CD4-positive, alpha-beta T cell (primary cell): ENCODE measurements around the gene DROSHA. TPM values are rescaled to one million over a fixed set of nuclear protein-coding genes. Genes with fewer than 3 reads are reported as not detected.

Experiments
- ATAC-seq: fragments of 200-7000 bp; cut with Tn5 transposase; one replicate; pipeline ENCODE4 v1.10.0; 2022; ENCODE audit warnings: mild to moderate bottlenecking; ENCODE audit not compliant: poor library complexity
- CTCF ChIA-PET: fragments of 350-600 bp; sonication (Branson Sonifier 250); formaldehyde crosslinking; loops from one replicate; lab custom pipeline; 2021; ENCODE audit warnings: antibody characterized with exemption, inconsistent platforms; lab: Charles Lee
- POLR2A ChIA-PET: fragments of 350-600 bp; sonication (Branson Sonifier 250); formaldehyde crosslinking; loops from one replicate; lab custom pipeline; 2021; ENCODE audit warnings: antibody characterized with exemption, inconsistent platforms; lab: Charles Lee
- DNase-seq, 14 experiments: peaks; one replicate each; pipeline ENCODE4 v3.0.0-alpha.2; 2013 to 2020; ENCODE audit warnings: mixed read lengths in 2 of 14
- H3K27ac ChIP-seq, 2 donors: one replicate each; pipeline versions ENCODE4 v1.5.1 to v1.7.0; 2013; ENCODE audit warnings: low read length in 2 of 2, low read depth in 1 of 2, mild to moderate bottlenecking in 1 of 2
- H3K27me3 ChIP-seq, 2 experiments: 1 replicate in 1 of 2; 2 replicates in 1 of 2; pipeline versions ENCODE4 v1.6.1 to v1.7.0; 2013; ENCODE audit warnings: low read length in 2 of 2, control low read depth in 1 of 2, mild to moderate bottlenecking in 1 of 2, moderate library complexity in 1 of 2; ENCODE audit not compliant: insufficient read depth in 2 of 2, control insufficient read depth in 1 of 2
- H3K36me3 ChIP-seq: one replicate; pipeline ENCODE4 v1.6.1; 2013; ENCODE audit warnings: low read length, control low read depth; ENCODE audit not compliant: insufficient read depth
- H3K4me1 ChIP-seq: one replicate; pipeline ENCODE4 v1.6.1; 2013; ENCODE audit warnings: low read length, control low read depth; ENCODE audit not compliant: insufficient read depth
- H3K4me3 ChIP-seq: one replicate; pipeline ENCODE4 v1.5.1; 2013; ENCODE audit warnings: mild to moderate bottlenecking, low read length, moderate library complexity
- H3K9me3 ChIP-seq, 2 experiments: 1 replicate in 1 of 2; 2 replicates in 1 of 2; pipeline versions ENCODE4 v1.6.1 to v1.7.0; 2013; ENCODE audit warnings: low read length in 2 of 2, mild to moderate bottlenecking in 2 of 2, control low read depth in 1 of 2, moderate library complexity in 1 of 2; ENCODE audit not compliant: control insufficient read depth in 1 of 2, insufficient read depth in 1 of 2
- H3K27ac Mint-ChIP-seq: one replicate; pipeline ENCODE4 v1.8.0; 2020; ENCODE audit warnings: mixed read lengths
- H3K27me3 Mint-ChIP-seq: one replicate; pipeline ENCODE4 v1.8.0; 2021; ENCODE audit warnings: mixed read lengths
- H3K36me3 Mint-ChIP-seq: one replicate; pipeline ENCODE4 v1.8.0; 2021; ENCODE audit warnings: low read depth, mixed read lengths
- H3K4me1 Mint-ChIP-seq: one replicate; pipeline ENCODE4 v1.8.0; 2021; ENCODE audit warnings: low read depth, mixed read lengths
- H3K4me3 Mint-ChIP-seq: one replicate; pipeline ENCODE4 v1.8.0; 2020; ENCODE audit warnings: mild to moderate bottlenecking, mixed read lengths
- H3K9me3 Mint-ChIP-seq: one replicate; pipeline ENCODE4 v1.8.0; 2020; ENCODE audit warnings: mixed read lengths
- intact Hi-C, 2 experiments: fragments of 100-400 bp; cut with DNase I in 1 of 2; cut with micrococcal nuclease in 1 of 2; formaldehyde crosslinking; loops; one replicate each; pipeline versions ENCODE4 v1.15.1 to v1.9.0; 2023 to 2025; cut with DNase I, micrococcal nuclease
- total RNA-seq, 174 experiments: library from RNA in 2 of 174; stranded (reverse) in 2 of 174; gene quantifications; one replicate each; pipeline ENCODE4 v1.2.3 and lab custom pipeline; 2021 to 2026
- TF ChIP-seq, protein P1 (sequence below): fragments of 200-600 bp; IDR thresholded peaks from one replicate; pipeline ENCODE4 v1.8.0; 2022; ENCODE audit warnings: antibody characterized with exemption, mild to moderate bottlenecking

DROSHA gene
- total RNA-seq, 2 experiments from 2014 or later = 28.8 to 38.1 TPM

DNA sequence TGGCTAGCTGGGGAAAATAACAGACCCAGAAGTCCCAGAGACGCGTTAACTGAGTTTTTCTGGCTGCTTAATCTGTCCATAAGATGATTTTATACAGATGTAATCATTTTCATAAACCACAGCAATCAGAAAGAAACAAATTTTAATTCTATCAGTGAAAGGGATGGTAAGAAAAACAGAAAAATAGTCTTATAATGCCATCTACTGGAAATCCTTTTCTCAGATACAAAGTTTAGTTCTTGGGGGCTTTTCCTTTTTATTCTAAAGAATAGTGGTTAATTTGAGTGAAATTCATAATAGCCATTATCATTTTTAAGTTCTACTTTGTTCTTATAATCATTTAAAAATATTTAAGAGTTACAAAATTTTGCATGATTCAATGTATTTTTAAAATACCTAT is 44.4 kb downstream of the DROSHA start:
- TF ChIP-seq, protein P1, sequence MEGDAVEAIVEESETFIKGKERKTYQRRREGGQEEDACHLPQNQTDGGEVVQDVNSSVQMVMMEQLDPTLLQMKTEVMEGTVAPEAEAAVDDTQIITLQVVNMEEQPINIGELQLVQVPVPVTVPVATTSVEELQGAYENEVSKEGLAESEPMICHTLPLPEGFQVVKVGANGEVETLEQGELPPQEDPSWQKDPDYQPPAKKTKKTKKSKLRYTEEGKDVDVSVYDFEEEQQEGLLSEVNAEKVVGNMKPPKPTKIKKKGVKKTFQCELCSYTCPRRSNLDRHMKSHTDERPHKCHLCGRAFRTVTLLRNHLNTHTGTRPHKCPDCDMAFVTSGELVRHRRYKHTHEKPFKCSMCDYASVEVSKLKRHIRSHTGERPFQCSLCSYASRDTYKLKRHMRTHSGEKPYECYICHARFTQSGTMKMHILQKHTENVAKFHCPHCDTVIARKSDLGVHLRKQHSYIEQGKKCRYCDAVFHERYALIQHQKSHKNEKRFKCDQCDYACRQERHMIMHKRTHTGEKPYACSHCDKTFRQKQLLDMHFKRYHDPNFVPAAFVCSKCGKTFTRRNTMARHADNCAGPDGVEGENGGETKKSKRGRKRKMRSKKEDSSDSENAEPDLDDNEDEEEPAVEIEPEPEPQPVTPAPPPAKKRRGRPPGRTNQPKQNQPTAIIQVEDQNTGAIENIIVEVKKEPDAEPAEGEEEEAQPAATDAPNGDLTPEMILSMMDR = no peak
- Mint-ChIP-seq H3K36me3 (peaks cover 95% of the 10 kb centered on the region), H3K27ac (no peak overlapping the region), H3K4me3 (no peak overlapping the region), H3K4me1 (no peaks in the 10 kb centered on the region), H3K27me3 (no peaks in the 10 kb centered on the region), H3K9me3 (no peaks in the 10 kb centered on the region)
- H3K36me3 ChIP-seq = peaks cover 77% of the 10 kb centered on the region
- no peak overlapping the region for H3K4me3 ChIP-seq
- intact Hi-C loops = no loop called here
- ChIA-PET POLR2A (no interaction called here), CTCF (interaction anchor here (1.0 kb wide), 1 partner anchor 606 kb away, joined by 3 read pairs; no protein-coding TSS in a partner anchor)
- H3K27ac ChIP-seq = no peak overlapping the region
- DNase-seq = no peak
- H3K9me3 ChIP-seq = no peaks in the 10 kb centered on the region
- no peaks in the 10 kb centered on the region for H3K4me1 ChIP-seq
- H3K27me3 ChIP-seq = no peaks in the 10 kb centered on the region
- ATAC-seq = no peak

DNA sequence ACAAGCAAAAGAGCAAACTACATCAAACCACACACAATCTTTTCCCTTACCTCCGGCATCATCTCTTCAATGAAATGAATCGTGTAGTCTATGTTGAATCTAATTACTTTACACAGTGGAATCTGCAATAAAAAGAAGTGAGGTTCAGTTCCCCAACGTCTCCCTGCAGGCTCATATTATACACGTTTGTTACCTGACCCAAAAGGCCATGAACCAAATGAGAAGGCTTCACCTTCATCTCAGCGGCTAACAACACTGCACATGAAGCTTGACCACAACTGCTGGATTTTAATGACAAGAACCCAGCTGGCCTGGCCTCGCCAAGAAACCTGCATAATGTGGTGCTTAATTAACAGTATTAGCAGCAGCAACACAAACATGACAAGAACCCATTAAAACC is 45.5 kb downstream of the DROSHA start:
- no peak for DNase-seq
- CTCF ChIA-PET = interaction anchor here (1.0 kb wide), 1 partner anchor 607 kb away, joined by 3 read pairs; no protein-coding TSS in a partner anchor
- intact Hi-C loops = no loop called here
- H3K4me1 ChIP-seq = no peaks in the 10 kb centered on the region
- peaks cover 77% of the 10 kb centered on the region for H3K36me3 ChIP-seq
- POLR2A ChIA-PET = interaction anchor here (0.7 kb wide), 1 partner anchor 17 kb away, joined by 3 read pairs; no protein-coding TSS in a partner anchor
- H3K4me3 ChIP-seq = no peak overlapping the region
- no peak overlapping the region for H3K27ac Mint-ChIP-seq
- no peaks in the 10 kb centered on the region for H3K27me3 Mint-ChIP-seq
- H3K27me3 ChIP-seq = no peaks in the 10 kb centered on the region
- H3K9me3 Mint-ChIP-seq = no peaks in the 10 kb centered on the region
- no peak for ATAC-seq
- peaks cover 95% of the 10 kb centered on the region for H3K36me3 Mint-ChIP-seq
- no peak overlapping the region for H3K4me3 Mint-ChIP-seq
- TF ChIP-seq, protein P1 = no peak
- H3K4me1 Mint-ChIP-seq = no peaks in the 10 kb centered on the region
- H3K27ac ChIP-seq = no peak overlapping the region
- no peaks in the 10 kb centered on the region for H3K9me3 ChIP-seq

DNA sequence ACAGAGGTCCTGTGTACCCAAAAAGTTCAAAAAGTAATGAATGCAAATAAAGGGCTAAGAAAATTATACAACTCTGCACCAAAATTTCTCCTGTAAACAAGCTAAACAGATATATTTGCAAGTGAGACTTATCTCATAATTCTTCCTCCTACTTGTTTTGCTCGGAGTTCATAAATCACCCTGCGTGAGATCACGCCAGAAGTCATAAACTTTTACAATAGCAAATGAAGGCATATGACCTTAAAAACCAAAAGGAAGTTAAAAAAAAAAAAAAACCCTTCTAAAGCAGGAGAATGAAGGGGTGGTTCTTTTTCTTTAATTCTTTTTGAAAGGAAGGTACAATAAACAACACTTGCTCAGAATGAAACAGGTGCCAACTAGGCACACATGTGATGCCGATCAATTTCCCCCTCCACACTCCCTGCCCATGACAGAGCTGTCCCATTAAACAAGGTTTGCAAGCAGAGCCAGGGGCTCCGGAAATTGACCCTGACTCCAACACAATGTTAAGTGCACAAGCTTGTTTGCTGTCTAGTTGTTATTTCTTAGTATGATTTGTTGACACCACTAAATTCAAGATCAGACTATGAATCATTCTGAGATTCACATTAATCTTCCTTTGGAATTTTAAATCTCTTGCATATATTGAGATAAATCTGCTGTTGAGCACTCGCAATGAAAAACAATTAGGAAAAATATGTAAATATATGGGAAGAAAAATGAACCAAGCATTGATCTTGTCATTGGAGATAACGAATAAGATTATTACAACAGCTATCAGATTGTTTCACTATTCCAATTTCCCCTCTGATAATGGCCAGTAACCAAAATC is 46.3 kb downstream of the DROSHA start:
- no peaks in the 10 kb centered on the region for H3K4me1 ChIP-seq
- intact Hi-C loops = no loop called here
- H3K27ac ChIP-seq = no peak overlapping the region
- ATAC-seq (no peak), DNase-seq (no peak)
- H3K9me3 ChIP-seq = no peaks in the 10 kb centered on the region
- ChIA-PET CTCF (no interaction called here), POLR2A (interaction anchor here (0.7 kb wide), 1 partner anchor 18 kb away, joined by 3 read pairs; no protein-coding TSS in a partner anchor)
- Mint-ChIP-seq H3K4me3 (no peak overlapping the region), H3K27me3 (no peaks in the 10 kb centered on the region), H3K4me1 (no peaks in the 10 kb centered on the region), H3K9me3 (no peaks in the 10 kb centered on the region), H3K27ac (no peak overlapping the region), H3K36me3 (peaks cover 93% of the 10 kb centered on the region)
- TF ChIP-seq, protein P1 = no peak
- H3K4me3 ChIP-seq = no peak overlapping the region
- no peaks in the 10 kb centered on the region for H3K27me3 ChIP-seq
- peaks cover 71% of the 10 kb centered on the region for H3K36me3 ChIP-seq
